Stimulated activated CD8-positive, alpha-beta memory T cell treated with anti-CD3 and anti-CD28 coated beads, Interleukin-12 subunit alpha, Interleukin-12 subunit beta, amount 100 ng/mL, for 24 hours (primary cell): ENCODE results near the gene ZNF787.

Experiments used
- DNase-seq: peaks from one replicate; pipeline ENCODE4 v3.0.0-alpha.2; 2020; ENCODE audit errors: extremely low read depth

Gene ZNF787

GRCh38 chr19:56144376-56144775 is 23.3 kb upstream of the ZNF787 start:
- no peak for DNase-seq

DNA sequence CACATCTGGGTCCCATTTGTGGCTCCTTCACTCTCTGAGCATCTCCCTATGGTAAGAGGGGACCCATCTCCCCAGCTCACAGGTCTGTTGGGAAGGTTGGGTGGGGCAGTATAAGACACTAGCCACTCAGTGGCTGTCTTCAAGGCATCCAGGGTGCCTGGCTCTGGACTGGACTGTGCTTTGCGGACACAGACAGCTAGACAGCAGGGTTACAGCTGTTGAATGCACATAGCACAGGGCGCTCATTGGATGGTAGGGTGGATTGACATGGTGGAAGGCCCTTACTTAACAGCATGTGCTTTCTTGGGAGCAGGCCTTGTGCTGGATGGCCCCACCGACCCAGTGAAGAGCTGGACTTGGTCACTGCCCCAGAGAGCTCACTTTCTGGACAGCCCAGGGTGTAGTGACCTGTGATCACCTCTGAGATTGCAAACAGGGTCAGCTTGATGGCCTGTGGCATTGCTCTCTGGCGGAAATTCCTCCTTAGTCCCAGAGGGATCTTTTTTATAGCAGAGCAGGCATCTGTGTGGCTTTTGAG is 21.9 kb upstream of the ZNF787 start:
- no peak for DNase-seq

GRCh38 chr19:56142087-56142787 is 21.1 kb upstream of the ZNF787 start:
- DNase-seq: no peak

DNA sequence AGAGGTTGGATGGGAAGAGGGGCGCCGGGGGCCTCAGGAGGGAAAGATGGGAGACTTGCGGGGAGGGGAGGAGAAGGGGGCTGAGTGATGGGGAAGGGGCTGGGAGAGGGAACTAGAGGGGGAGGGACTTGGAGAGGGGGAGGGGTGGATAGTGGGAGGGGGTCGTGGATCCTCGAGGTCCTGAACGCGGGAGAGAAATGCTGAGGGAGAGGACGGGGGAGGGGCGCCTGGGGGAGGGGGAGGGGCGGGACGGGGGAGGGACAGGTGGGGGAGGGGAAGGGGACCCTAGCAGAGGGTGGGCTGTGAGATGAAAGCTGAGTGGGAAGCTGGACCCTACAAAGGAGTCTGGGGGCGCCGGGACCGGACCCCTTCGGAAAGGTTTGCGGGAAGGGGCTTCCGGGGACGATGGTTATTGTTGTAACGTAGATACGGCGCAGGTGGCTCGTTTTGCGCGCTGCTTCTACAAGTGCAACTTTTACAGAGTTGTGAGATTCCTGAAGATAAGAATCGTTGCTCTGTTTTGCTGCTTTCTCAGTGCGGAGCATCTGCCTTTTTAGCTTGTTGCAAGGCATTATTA is 20.4 kb upstream of the ZNF787 start:
- DNase-seq: no peak

DNA sequence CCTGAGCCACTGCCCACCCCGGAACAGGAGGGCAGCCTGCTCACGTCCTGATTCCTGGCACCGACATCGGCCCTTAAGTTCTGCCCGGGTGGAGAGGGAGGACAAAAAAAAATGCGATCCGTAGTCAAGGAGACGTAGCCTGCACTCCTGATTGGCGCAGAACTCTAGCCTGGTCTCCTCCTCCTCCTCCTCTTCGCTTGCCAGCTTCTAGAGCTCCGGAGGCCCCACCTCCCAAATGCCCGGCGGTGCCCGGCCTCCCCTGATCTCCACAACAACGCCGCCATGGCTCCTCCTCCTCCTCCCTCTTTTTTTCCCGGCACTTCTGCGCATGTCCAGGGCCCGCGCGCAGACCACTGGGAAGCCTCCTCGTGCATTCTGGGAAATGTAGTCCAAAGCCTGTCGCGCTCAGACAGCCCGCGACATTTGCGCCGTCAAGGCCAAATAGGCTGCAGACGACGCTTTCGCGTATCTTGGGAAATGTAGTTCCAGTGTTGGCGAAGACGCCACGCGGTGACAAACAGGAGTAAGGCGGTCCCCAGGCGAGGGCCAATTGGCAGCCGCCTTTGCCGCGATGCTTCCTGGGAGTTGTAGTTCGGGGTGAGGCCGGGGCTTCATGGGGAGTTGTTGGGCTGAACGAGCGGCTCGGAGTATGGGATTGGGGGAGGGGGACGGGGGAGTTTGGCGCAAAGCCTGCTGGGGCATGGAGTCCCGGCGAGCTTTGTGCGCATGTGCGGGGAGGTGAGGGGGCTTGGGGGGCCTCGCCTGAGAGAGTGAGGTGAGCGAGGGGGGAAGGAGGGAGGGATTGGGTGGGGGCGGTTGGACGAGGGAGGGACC is 19.7 kb upstream of the ZNF787 start, which contains the start of gene ZNF444:
Gene ZNF444 (plus strand): TSS at position 705 of the 834 bp plus-strand sequence. CDS start 5,625 bp downstream, outside the sequence.
- peak; percentile 98 for DNase-seq

GRCh38 chr19:56139847-56140582 is 18.9 kb upstream of the ZNF787 start:
- DNase-seq: no peak

DNA sequence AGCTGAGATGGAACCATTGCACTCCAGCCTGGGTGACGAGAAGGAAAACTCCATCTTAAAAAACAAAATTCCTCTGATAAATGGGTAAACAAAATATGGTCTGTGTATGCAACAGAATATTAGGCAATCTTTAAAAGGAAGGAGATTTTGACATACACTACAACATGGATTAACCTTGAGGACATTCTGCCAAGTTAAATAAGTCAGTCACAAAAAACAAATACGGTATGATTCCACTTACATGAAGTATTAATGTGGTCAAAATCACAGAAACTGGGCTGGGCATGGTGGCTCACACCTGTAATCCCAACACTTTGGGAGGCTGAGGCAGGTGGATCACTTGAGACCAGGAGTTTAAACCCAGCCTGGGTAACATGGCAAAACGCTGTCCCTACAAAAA is 17.0 kb upstream of the ZNF787 start:
- no peak for DNase-seq

- no peak for DNase-seq
Measured at GRCh38 chr19:56137405-56137804, 16.3 kb upstream of the ZNF787 start.

DNA sequence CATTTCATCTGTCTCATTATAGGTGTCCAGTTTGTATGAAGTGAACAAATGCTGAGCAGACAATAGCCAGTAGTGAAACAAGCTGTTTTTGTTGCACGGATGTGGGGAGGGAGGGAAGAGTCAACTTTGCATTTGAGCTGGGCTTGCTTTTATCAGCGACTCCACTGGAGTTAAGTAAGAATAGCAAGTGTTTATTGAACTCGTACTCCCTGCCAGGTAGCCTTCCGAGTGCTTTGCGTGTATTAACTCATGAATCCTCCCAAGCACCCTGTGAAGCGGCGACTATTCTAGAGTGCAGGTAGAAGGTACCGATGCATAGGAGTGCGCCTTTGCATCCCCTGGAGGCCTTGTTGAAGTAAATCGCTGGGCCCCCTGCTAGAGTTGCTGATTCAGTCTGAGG is 15.3 kb upstream of the ZNF787 start:
- DNase-seq: no peak

- no peak for DNase-seq
Measured at GRCh38 chr19:56134654-56134921, 13.5 kb upstream of the ZNF787 start.

DNA sequence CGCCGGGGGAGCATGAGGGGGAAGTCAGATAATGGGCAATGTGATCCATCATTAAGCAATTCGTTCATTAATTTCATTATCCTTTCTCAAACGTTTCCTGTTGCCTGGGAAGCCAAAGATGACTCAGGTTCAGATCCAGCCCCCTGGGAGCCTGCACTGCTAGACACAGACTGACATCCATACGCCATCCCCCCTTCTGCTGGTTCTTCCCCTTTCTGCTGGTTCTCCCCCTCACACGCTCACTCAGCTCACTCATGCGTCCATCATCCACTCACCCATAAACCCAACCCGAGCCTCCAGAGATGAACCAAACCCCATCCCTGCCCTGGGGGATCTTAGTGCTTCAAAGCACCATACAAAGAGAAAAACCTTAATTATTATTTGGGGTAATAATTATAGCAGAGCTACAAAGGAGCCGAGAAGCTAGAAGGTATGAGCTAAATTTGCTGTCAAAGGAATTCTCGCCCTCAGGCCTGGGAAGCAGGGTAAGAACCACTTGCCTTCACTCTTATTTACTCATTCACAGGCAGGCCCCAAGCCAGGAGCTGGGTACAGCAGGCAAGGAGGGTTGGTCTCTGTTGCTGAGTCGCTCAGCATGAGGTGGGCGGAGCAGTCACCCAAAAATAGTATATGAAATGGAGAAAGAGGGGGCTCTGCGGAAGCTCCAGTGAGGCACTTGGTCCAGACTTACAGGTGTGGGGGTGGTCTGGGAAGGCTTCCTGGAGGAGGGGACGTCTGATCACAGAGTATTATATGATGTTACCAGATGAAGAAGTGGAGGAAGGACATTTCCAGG is 13.0 kb upstream of the ZNF787 start:
- no peak for DNase-seq

DNA sequence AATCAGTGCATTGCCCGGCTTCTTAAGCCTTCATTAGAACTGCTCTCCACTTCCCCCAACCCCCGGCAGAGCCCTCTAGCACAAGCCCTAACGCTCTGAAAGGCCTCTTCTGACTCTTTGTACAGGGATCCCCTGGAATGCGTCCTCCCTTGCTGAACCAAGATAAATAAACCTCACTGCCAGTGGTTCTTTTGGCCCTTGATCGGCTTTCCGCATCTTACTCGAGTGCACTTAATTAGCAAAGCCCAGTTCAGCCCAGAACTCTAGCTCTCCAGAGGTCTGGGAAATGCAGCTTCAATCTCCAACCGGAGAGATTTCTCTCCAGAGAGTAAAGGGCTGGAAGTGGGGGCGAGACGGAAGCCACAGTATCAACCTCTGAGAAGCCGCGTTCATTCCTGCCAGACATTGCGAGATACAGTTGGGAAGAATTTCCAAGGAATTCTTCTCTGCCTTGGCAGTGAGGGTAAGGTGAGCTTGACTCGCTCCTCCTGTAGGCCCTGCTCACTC is 11.3 kb upstream of the ZNF787 start:
- no peak for DNase-seq

DNA sequence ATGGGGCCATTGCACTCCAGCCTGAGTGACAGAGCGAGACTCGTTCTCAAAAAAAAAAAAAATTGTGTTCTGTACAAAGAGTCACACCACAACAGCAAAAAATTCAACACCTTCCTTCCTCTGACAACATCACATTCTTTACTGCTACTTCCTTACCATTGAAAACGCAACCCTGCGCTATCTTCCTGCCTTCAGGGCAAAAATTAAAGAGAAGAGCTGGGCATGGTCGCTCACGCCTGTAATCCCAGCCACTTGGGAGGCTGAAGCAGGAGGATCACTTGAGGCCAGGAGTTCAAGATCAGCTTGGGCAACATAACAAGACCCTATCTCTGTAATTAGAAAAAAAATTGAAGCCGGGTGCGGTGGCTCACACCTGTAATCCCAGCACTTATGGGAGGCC is 10.6 kb upstream of the ZNF787 start:
- no peak for DNase-seq

- no peak for DNase-seq
Measured at GRCh38 chr19:56130006-56130405, 8.9 kb upstream of the ZNF787 start.

GRCh38 chr19:56126983-56127780 is 6.1 kb upstream of the ZNF787 start:
- DNase-seq: no peak

DNA sequence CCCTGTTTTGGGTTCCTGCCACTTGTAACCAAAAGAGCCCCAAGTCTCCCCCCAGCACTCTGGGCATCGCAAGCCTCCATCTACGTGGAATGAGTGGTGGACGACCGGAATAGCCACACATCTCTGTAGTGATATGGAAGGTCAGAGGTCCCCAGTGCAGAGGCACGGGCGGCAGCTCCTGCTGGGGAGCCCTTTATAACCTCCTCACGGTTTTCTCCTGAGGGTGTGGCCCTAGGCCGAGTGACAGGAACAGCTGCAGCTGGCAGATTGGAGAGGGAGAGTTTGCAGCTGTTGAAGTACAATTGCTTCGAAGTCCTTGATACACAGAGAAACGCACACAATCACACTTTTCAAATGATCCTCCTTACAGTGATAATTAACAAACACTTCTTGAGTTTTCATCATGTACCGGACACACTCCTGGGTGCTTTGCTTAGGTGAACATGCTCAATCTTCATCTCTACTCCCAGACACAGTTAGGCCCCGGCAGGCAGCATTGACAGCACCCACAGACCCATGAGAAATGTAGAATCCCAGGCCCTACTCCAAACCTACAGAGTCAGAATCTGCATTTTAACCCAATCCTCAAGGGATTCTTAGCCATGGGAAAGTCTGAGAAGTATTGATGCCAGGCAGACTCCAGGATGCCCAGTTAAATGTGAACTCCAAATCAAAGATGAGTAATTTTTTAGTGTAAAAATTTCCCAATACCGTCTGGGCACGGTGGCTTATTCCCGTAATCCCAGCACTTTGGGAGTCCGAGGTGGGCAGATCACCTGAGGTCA is 4.9 kb upstream of the ZNF787 start:
- DNase-seq: no peak

DNA sequence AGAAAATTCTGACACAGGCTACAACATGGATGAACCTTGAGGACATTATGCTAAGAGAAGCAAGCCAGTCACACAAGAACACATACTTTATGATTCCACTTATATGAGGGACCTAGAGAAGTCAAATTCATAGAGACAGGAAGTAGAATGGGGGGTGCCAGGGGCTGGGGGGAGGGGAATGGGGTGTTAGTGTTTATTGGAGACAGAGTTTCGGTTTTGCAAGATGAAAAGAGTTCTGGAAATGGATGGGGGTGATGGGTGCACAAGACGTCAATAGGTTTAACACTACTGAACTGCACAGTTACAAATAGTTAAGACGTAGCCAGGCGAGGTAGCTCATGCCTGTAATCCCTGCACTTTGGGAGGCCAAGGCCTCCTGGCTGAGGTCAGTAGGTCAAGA is 3.5 kb upstream of the ZNF787 start:
- no peak for DNase-seq

GRCh38 chr19:56123266-56123891 is 2.3 kb upstream of the ZNF787 start:
- DNase-seq: no peak
